Subcutaneous adipose tissue (tissue), 4 donors: ENCODE measurements around the gene UNC93B1. TPM values are rescaled to one million over a fixed set of nuclear protein-coding genes. Genes with fewer than 3 reads are reported as not detected.

ENCODE experiments used
- total RNA-seq, 4 donors: library from RNA; depleted of rRNA; stranded (reverse); fragments of >200 nt; gene quantifications; one replicate each; pipeline ENCODE4 v1.1.0, GENCODE V29; 2016
- TF ChIP-seq, protein P1 (sequence below): fragments of 450-650 bp; IDR thresholded peaks from one replicate; pipeline ENCODE4 v1.5.1; 2016; ENCODE audit warnings: low read depth, mild to moderate bottlenecking, control low read depth, antibody characterized with exemption, moderate library complexity

Gene UNC93B1
- total RNA-seq, 4 donors from 2014 or later, result 30.7 to 94.0 (median 47.4) TPM

GRCh38 chr11:68033708-68034045, 29.8 kb upstream of the UNC93B1 start:
- TF ChIP-seq, protein P1, sequence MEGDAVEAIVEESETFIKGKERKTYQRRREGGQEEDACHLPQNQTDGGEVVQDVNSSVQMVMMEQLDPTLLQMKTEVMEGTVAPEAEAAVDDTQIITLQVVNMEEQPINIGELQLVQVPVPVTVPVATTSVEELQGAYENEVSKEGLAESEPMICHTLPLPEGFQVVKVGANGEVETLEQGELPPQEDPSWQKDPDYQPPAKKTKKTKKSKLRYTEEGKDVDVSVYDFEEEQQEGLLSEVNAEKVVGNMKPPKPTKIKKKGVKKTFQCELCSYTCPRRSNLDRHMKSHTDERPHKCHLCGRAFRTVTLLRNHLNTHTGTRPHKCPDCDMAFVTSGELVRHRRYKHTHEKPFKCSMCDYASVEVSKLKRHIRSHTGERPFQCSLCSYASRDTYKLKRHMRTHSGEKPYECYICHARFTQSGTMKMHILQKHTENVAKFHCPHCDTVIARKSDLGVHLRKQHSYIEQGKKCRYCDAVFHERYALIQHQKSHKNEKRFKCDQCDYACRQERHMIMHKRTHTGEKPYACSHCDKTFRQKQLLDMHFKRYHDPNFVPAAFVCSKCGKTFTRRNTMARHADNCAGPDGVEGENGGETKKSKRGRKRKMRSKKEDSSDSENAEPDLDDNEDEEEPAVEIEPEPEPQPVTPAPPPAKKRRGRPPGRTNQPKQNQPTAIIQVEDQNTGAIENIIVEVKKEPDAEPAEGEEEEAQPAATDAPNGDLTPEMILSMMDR, result no peak

DNA sequence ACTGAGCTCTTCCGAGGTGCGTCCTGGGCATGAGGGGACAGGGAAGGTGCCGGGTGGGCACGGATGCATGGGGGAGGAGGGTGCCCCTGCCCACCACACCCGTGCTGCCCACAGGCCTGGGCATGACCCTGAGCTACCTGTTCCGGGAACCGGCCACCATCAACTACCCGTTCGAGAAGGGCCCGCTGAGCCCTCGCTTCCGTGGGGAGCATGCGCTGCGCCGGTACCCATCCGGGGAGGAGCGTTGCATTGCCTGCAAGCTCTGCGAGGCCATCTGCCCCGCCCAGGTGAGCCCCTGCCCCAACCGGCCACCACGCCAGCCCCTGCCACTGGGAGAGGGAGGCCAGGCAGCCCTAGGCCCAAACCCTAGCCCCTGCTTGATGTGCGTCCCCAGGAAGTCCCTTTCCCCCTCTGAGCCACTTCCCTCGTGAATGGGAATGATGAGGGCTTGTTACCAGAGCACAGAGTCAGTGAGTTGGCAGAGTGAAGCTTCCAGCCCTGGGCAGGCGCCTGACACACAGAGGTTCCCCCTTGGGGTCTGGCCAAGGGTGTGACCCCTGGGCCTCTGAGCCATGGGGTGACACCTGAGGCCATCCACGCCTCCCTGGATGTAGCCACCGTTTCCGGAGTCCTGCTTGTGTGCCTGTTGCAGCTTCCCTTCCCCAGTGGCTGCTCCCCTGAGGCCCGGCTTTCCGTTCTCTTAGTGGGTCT, 29.3 kb upstream of the UNC93B1 start:
- TF ChIP-seq, protein P1, result no peak

DNA sequence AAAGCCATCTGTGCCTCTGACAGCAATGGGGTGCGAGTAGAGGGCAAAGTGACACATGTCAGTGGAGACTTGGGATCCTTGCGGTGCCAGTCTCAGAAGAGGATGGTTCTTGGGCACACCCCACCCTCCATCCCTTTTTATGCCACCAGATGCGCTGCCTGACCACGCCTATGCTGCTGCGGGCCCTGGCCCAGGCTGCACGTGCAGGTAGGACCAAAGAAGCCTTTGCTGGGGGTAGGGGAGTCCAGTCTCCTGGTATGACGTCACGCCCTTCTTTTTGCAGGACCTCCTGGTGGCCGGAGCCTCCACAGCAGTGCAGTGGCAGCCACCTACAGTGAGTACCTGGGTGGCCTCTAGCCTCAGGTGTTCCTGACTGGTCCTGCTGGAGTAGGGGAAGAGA, 28.1 kb upstream of the UNC93B1 start:
- TF ChIP-seq, protein P1, result no peak

GRCh38 chr11:68031144-68031464, 27.2 kb upstream of the UNC93B1 start:
- TF ChIP-seq, protein P1, result no peak

DNA sequence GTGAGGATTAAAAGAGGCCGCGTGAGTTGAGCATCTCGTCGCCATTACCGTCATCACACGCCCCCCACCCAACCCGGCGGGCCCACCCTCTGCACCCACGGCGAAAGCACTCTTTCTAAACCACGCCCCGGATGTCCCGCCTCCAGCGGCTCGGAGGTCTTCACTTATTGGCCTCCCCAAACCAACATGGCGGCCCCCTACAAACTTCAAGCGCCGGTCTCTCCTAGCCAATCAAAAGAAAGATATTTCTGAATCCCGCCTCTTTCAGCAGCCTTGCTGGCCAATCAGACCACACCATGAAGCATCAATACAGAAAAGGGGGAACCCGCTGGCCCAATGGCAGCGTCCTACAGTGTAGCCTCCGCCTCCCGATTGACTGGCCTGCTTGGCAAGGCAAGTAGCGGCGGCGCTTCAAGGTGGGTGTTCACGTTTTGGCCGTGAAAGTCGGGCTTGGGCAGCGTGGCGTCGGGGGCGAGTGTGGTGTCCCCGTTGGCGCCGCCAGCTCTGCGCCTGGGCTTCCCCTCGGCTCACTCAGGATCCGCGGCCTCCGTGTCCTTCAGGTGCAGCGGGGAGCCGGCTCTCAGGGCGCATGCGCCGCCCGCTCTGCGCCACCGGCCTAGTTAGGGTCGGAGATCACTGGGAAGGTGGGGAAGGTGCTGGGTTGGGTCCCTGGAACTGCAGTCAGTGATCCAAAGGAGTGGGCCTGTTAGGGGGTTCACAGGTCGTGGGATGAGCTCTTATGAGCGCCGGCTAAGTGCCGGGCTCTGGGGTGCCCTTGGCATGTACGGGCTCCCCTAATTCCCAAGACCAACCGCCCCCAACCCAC, 26.6 kb upstream of the UNC93B1 start, which contains the start of gene NDUFS8:
Gene NDUFS8 (plus strand): TSS at position 364 of the 826 bp plus-strand sequence. CDS start 1,471 bp downstream, outside the sequence.
- TF ChIP-seq, protein P1, result no peak

DNA sequence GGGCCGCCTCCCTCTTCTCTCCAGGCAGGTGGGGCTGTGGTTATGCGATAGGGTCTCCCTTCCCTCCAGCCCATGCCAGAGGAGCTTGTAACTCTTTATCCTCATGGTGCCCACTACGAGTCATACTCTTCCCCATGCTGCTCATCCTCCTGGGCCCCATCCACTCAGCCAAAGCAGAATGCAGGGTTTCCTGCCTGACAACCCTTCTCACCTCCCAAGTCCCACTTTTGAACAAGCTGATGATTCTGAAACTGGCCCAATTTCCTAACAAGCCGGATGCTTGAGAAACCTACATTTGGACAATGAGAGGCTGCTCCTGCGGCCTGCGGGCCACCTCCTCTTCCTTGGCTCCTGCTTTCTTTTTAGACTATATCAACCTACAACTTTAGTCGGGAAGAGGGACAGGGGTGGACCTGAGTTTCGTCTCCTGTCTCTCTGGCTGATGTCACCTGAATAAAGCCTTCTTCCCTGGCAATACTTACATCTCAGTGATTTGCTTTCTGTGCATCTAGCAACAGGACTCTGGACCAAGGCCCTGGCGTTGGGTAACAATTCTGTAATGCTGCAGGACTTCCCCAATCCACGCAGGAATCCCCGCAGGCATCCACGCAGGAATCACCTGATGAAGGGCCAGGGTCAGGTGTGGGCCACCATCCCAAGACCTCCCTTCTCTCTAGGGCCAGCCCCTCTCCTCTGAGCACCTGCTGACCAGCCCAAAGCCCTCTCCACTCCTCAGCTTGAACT, 25.1 kb upstream of the UNC93B1 start:
- TF ChIP-seq, protein P1, result no peak

DNA sequence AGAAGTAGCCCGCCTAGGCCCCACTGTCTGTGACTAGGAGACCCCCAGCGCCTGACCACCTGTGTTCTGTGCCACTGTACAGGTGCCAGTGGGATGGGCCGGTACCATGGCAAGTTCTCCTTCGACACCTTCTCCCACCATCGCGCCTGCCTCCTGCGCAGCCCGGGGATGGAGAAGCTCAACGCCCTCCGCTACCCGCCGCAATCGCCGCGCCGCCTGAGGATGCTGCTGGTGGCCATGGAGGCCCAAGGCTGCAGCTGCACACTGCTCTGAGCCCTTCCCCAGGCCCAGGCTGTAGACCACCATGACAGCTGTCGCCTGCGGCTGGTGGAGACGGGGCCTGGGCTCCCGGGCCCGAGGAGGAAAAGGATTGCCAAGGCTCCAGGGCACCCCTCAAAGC, 23.8 kb upstream of the UNC93B1 start:
- TF ChIP-seq, protein P1, result no peak
